ENCODE results near the gene SYVN1.
A peak's percentile ranks its signal among the peaks of the same experiment; 100 is the strongest.

SYVN1 gene

GRCh38 chr11:65111159-65111743 lies 23.1 kb downstream of the SYVN1 start:
- Histone ChIP-seq H2BK120ac (ENCODE audit: low read depth, low read length) (no peak overlapping the region), H3K14ac (ENCODE audit: low read length in 2 of 2) (no peak overlapping the region), H3K36me3 (ENCODE audit: control insufficient read depth in 1 of 2, insufficient read depth in 2 of 2, low read depth in 1 of 2, low read length in 2 of 2) (peaks cover 29 to 59% of the 10 kb centered on the region in 2 experiments), H2AFZ (ENCODE audit: low read depth, low read length) (no peak overlapping the region), H2BK12ac (ENCODE audit: low read length in 2 of 2) (peak overlapping the region in 1 of 2 experiments; percentile 33), H3K4me3 (ENCODE audit: insufficient read depth in 1 of 2, low read depth in 1 of 2, low read length in 2 of 2) (no peak overlapping the region), H4K8ac (ENCODE audit: low read length) (no peak overlapping the region), H3K79me1 (replicated peaks; ENCODE audit: low read length, poor library complexity, severe bottlenecking) (peaks cover 44% of the 10 kb centered on the region), H3K18ac (ENCODE audit: low read depth in 1 of 2, low read length in 2 of 2) (no peak overlapping the region), H3K27ac (ENCODE audit: low read length, poor library complexity, severe bottlenecking) (no peak overlapping the region), H2BK5ac (ENCODE audit: low read depth, low read length, poor library complexity, severe bottlenecking) (no peak overlapping the region), H3K9me3 (ENCODE audit: control insufficient read depth, low read length) (no peaks in the 10 kb centered on the region), H3K4me1 (ENCODE audit: control insufficient read depth, insufficient read depth, low read depth, low read length) (peaks cover 42% of the 10 kb centered on the region), H4K91ac (ENCODE audit: low read length) (peak overlapping the region; percentile 29), H3K4ac (ENCODE audit: low read depth in 1 of 2, low read length in 2 of 2) (no peak overlapping the region), H3K23ac (ENCODE audit: low read length in 2 of 2) (no peak overlapping the region), H3K9ac (ENCODE audit: low read length) (no peak overlapping the region), H2BK15ac (ENCODE audit: low read depth, poor library complexity, severe bottlenecking) (no peak overlapping the region), H2AK5ac (ENCODE audit: low read length, severe bottlenecking) (no peak overlapping the region), H3K4me2 (ENCODE audit: low read length, poor library complexity, severe bottlenecking) (no peak overlapping the region), H3K27me3 (ENCODE audit: control insufficient read depth in 1 of 2, insufficient read depth in 1 of 2, low read length in 2 of 2) (no peaks in the 10 kb centered on the region)
- no peak for DNase-seq
- 71% methylated on average over 31 of the region's 31 CpGs for WGBS

- Histone ChIP-seq H3K27me3 (ENCODE audit: control insufficient read depth in 1 of 2, insufficient read depth in 1 of 2, low read length in 2 of 2) (no peaks in the 10 kb centered on the region), H4K8ac (ENCODE audit: low read length) (no peak overlapping the region), H2AFZ (ENCODE audit: low read depth, low read length) (no peak overlapping the region), H3K9ac (ENCODE audit: low read length) (peak overlapping the region; percentile 58), H3K4me2 (ENCODE audit: low read length, poor library complexity, severe bottlenecking) (no peak overlapping the region), H3K4me3 (ENCODE audit: insufficient read depth in 1 of 2, low read depth in 1 of 2, low read length in 2 of 2) (peak overlapping the region in 1 of 2 experiments; percentile 26), H3K14ac (ENCODE audit: low read length in 2 of 2) (no peak overlapping the region), H2BK15ac (ENCODE audit: low read depth, poor library complexity, severe bottlenecking) (no peak overlapping the region), H3K79me1 (replicated peaks; ENCODE audit: low read length, poor library complexity, severe bottlenecking) (peaks cover 43% of the 10 kb centered on the region), H3K9me3 (ENCODE audit: control insufficient read depth, low read length) (no peaks in the 10 kb centered on the region), H2BK5ac (ENCODE audit: low read depth, low read length, poor library complexity, severe bottlenecking) (no peak overlapping the region), H3K4ac (ENCODE audit: low read depth in 1 of 2, low read length in 2 of 2) (peak overlapping the region in 1 of 2 experiments; percentile 32), H4K91ac (ENCODE audit: low read length) (peak overlapping the region; percentile 56), H3K36me3 (ENCODE audit: control insufficient read depth in 1 of 2, insufficient read depth in 2 of 2, low read depth in 1 of 2, low read length in 2 of 2) (peaks cover 23 to 55% of the 10 kb centered on the region in 2 experiments), H3K4me1 (ENCODE audit: control insufficient read depth, insufficient read depth, low read depth, low read length) (peaks cover 33% of the 10 kb centered on the region), H2AK5ac (ENCODE audit: low read length, severe bottlenecking) (no peak overlapping the region), H3K23ac (ENCODE audit: low read length in 2 of 2) (no peak overlapping the region), H2BK12ac (ENCODE audit: low read length in 2 of 2) (peak overlapping the region in 1 of 2 experiments; percentile 47), H3K27ac (ENCODE audit: low read length, poor library complexity, severe bottlenecking) (peak overlapping the region; percentile 35), H2BK120ac (ENCODE audit: low read depth, low read length) (no peak overlapping the region), H3K18ac (ENCODE audit: low read depth in 1 of 2, low read length in 2 of 2) (peak overlapping the region; percentile 9 to 48)
- DNase-seq = peak; percentile 85
- 16% methylated on average over 18 of the region's 18 CpGs for whole genome bisulfite sequencing
Observed at GRCh38 chr11:65110354-65110861, 23.9 kb downstream of the SYVN1 start.

DNA sequence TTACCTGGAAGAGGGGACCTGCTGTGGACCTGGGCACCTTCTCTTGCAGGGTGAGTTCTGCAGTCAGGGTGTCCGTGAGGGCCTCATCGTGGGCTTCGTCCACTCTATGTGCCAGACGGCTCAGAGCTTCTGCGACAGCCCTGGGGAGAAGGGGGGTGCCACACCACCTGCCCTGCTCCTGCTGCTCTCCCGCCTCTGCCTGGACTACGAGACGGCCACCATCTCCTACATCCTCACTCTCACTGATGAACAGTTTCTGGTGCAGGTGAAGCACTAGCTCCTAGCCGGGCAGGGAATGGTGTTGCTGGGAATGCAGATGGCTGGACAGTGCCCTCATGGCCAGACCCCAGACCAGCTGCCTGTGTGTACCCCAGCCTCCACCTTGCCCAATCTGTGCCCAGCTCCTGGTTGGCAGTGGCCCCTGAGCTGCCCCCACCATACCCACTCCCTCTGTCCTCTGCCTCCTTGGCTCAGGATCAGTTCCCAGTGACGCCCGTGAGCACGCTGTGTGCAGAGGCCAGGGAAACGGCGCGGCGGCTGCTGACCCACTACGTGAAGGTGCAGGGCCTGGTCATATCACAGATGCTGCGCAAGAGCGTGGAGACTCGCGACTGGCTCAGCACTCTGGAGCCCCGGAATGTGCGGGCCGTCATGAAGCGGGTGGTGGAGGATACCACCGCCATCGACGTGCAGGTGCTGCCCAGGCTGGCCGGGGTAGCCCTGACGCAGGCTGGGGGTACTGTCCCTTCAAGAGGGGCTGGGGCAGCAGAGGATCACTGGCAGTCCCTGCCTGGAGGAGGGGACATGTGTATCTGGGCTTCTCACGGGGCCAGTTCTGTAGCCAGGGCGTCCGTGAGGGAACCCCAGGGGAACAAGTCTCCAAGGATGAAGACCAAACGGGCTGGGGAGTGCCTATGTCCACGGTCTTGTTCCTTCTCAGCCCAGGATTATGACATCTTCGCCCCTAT lies 24.8 kb downstream of the SYVN1 start:
- Histone ChIP-seq H3K14ac (ENCODE audit: low read length in 2 of 2) (no peak overlapping the region), H3K27ac (ENCODE audit: low read length, poor library complexity, severe bottlenecking) (no peak overlapping the region), H3K36me3 (ENCODE audit: control insufficient read depth in 1 of 2, insufficient read depth in 2 of 2, low read depth in 1 of 2, low read length in 2 of 2) (peaks cover 21 to 48% of the 10 kb centered on the region in 2 experiments), H3K23ac (ENCODE audit: low read length in 2 of 2) (no peak overlapping the region), H2AK5ac (ENCODE audit: low read length, severe bottlenecking) (no peak overlapping the region), H3K9ac (ENCODE audit: low read length) (no peak overlapping the region), H4K8ac (ENCODE audit: low read length) (no peak overlapping the region), H3K9me3 (ENCODE audit: control insufficient read depth, low read length) (no peaks in the 10 kb centered on the region), H4K91ac (ENCODE audit: low read length) (no peak overlapping the region), H2BK12ac (ENCODE audit: low read length in 2 of 2) (no peak overlapping the region), H3K4me3 (ENCODE audit: insufficient read depth in 1 of 2, low read depth in 1 of 2, low read length in 2 of 2) (no peak overlapping the region), H3K18ac (ENCODE audit: low read depth in 1 of 2, low read length in 2 of 2) (no peak overlapping the region), H2BK5ac (ENCODE audit: low read depth, low read length, poor library complexity, severe bottlenecking) (no peak overlapping the region), H2BK120ac (ENCODE audit: low read depth, low read length) (no peak overlapping the region), H3K27me3 (ENCODE audit: control insufficient read depth in 1 of 2, insufficient read depth in 1 of 2, low read length in 2 of 2) (no peaks in the 10 kb centered on the region), H3K4me2 (ENCODE audit: low read length, poor library complexity, severe bottlenecking) (no peak overlapping the region), H2AFZ (ENCODE audit: low read depth, low read length) (no peak overlapping the region), H3K4me1 (ENCODE audit: control insufficient read depth, insufficient read depth, low read depth, low read length) (peaks cover 27% of the 10 kb centered on the region), H3K79me1 (replicated peaks; ENCODE audit: low read length, poor library complexity, severe bottlenecking) (peaks cover 38% of the 10 kb centered on the region), H3K4ac (ENCODE audit: low read depth in 1 of 2, low read length in 2 of 2) (no peak overlapping the region), H2BK15ac (ENCODE audit: low read depth, poor library complexity, severe bottlenecking) (no peak overlapping the region)
- 91% methylated on average over 36 of the region's 36 CpGs for WGBS
- DNase-seq = no peak
